ENCODE data around the gene STX7. TPM values are rescaled to one million over a fixed set of nuclear protein-coding genes. Genes with fewer than 3 reads are reported as not detected.

STX7 gene
- polyA plus RNA-seq, 3 donors, result 49.7 to 85.1 (median 81.7) TPM

DNA sequence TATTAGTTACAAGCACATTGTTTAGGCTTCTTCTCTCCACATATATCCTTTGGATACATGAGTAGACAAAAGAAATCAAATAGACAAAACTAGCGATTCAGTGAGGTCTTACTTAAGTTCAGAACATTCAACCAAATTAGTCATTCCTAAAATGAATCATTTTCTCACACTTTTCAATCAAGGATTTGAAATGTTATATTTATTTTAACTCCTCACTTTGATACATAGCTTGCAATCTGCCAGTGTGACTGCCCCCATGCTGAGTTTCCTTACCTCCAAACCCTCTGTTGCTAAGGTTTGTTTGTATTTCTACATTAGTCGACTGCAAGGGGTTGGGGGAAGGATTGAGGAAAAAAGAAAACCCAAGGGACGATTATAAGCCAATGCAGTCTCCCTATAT is 108.2 kb downstream of the STX7 start:
- Histone ChIP-seq H3K9me3 (replicated peaks in 1 of 2; ENCODE audit: control insufficient read depth in 1 of 2, insufficient read depth in 1 of 2, low read length in 2 of 2) (peaks cover 0 to 14% of the 10 kb centered on the region in 2 donors), H3K79me2 (ENCODE audit: insufficient read depth, low read length) (no peaks in the 10 kb centered on the region), H4K20me1 (ENCODE audit: insufficient read depth, low read length) (no peaks in the 10 kb centered on the region), H3K4me1 (ENCODE audit: control insufficient read depth in 1 of 2, insufficient read depth in 2 of 2, low read length in 2 of 2) (peaks cover 7 to 12% of the 10 kb centered on the region in 2 donors), H3K9ac (ENCODE audit: insufficient read depth, low read length, poor library complexity, severe bottlenecking) (no peak overlapping the region), H3K27me3 (ENCODE audit: control insufficient read depth in 2 of 2, insufficient read depth in 2 of 2, low read length in 2 of 2) (peaks cover 54 to 61% of the 10 kb centered on the region in 2 donors), H3K4me2 (replicated peaks; ENCODE audit: extremely low read depth, low read length, poor library complexity, severe bottlenecking) (no peak overlapping the region), H2AFZ (ENCODE audit: insufficient read depth, low read depth, low read length, poor library complexity, severe bottlenecking) (no peak overlapping the region), H3K27ac (ENCODE audit: low read depth in 1 of 2, low read length in 2 of 2) (no peak overlapping the region), H3K4me3 (replicated peaks in 1 of 3; ENCODE audit: low read depth in 2 of 3, low read length in 3 of 3) (no peak overlapping the region), H3K36me3 (replicated peaks in 1 of 2; ENCODE audit: control insufficient read depth in 1 of 2, insufficient read depth in 2 of 2, low read length in 2 of 2) (no peaks in the 10 kb centered on the region)
- H3K9me3 Mint-ChIP-seq, result peaks cover 0 to 12% (median 5%) of the 10 kb centered on the region in 7 donors
- peaks cover 0 to 2% of the 10 kb centered on the region in 2 donors for H3K36me3 Mint-ChIP-seq
- peaks cover 9% of the 10 kb centered on the region for H3K4me1 Mint-ChIP-seq
- no peak overlapping the region for H3K4me3 Mint-ChIP-seq
- TF ChIP-seq, protein P1, sequence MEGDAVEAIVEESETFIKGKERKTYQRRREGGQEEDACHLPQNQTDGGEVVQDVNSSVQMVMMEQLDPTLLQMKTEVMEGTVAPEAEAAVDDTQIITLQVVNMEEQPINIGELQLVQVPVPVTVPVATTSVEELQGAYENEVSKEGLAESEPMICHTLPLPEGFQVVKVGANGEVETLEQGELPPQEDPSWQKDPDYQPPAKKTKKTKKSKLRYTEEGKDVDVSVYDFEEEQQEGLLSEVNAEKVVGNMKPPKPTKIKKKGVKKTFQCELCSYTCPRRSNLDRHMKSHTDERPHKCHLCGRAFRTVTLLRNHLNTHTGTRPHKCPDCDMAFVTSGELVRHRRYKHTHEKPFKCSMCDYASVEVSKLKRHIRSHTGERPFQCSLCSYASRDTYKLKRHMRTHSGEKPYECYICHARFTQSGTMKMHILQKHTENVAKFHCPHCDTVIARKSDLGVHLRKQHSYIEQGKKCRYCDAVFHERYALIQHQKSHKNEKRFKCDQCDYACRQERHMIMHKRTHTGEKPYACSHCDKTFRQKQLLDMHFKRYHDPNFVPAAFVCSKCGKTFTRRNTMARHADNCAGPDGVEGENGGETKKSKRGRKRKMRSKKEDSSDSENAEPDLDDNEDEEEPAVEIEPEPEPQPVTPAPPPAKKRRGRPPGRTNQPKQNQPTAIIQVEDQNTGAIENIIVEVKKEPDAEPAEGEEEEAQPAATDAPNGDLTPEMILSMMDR (IDR thresholded peaks at IDR 0.05), result no peak
- no peak for DNase-seq
- intact Hi-C loops (cut with micrococcal nuclease), result no loop called here
- H3K27ac Mint-ChIP-seq, result no peak overlapping the region
- no CpG with 5 or more reads among the region's 3 CpGs for WGBS (ENCODE audit: insufficient coverage)
- peaks cover 46 to 57% (median 49%) of the 10 kb centered on the region in 3 donors for H3K27me3 Mint-ChIP-seq (ENCODE audit: low read depth in 3 of 3)

- H3K36me3 Mint-ChIP-seq, result peaks cover 0 to 2% of the 10 kb centered on the region in 2 donors
- H3K4me1 Mint-ChIP-seq, result peaks cover 9% of the 10 kb centered on the region
- Histone ChIP-seq H2AFZ (ENCODE audit: insufficient read depth, low read depth, low read length, poor library complexity, severe bottlenecking) (no peak overlapping the region), H3K36me3 (replicated peaks in 1 of 2; ENCODE audit: control insufficient read depth in 1 of 2, insufficient read depth in 2 of 2, low read length in 2 of 2) (no peaks in the 10 kb centered on the region), H3K27ac (ENCODE audit: low read depth in 1 of 2, low read length in 2 of 2) (no peak overlapping the region), H3K79me2 (ENCODE audit: insufficient read depth, low read length) (no peaks in the 10 kb centered on the region), H3K9ac (ENCODE audit: insufficient read depth, low read length, poor library complexity, severe bottlenecking) (no peak overlapping the region), H3K9me3 (replicated peaks in 1 of 2; ENCODE audit: control insufficient read depth in 1 of 2, insufficient read depth in 1 of 2, low read length in 2 of 2) (peaks cover 0 to 14% of the 10 kb centered on the region in 2 donors), H3K27me3 (ENCODE audit: control insufficient read depth in 2 of 2, insufficient read depth in 2 of 2, low read length in 2 of 2) (peaks cover 58 to 65% of the 10 kb centered on the region in 2 donors), H4K20me1 (ENCODE audit: insufficient read depth, low read length) (no peaks in the 10 kb centered on the region), H3K4me2 (replicated peaks; ENCODE audit: extremely low read depth, low read length, poor library complexity, severe bottlenecking) (no peak overlapping the region), H3K4me1 (ENCODE audit: control insufficient read depth in 1 of 2, insufficient read depth in 2 of 2, low read length in 2 of 2) (peaks cover 7 to 12% of the 10 kb centered on the region in 2 donors), H3K4me3 (replicated peaks in 1 of 3; ENCODE audit: low read depth in 2 of 3, low read length in 3 of 3) (no peak overlapping the region)
- WGBS (ENCODE audit: insufficient coverage), result no CpG with 5 or more reads among the region's 2 CpGs
- H3K4me3 Mint-ChIP-seq, result no peak overlapping the region
- no peak overlapping the region for H3K27ac Mint-ChIP-seq
- intact Hi-C loops (cut with micrococcal nuclease), result no loop called here
- TF ChIP-seq, protein P1 (IDR thresholded peaks at IDR 0.05), result no peak
- H3K9me3 Mint-ChIP-seq, result peaks cover 0 to 12% (median 5%) of the 10 kb centered on the region in 7 donors
- no peak for DNase-seq
- peaks cover 48 to 60% (median 54%) of the 10 kb centered on the region in 3 donors for H3K27me3 Mint-ChIP-seq (ENCODE audit: low read depth in 3 of 3)
Observed at GRCh38 chr6:132404330-132404729, 108.6 kb downstream of the STX7 start.

Data from CD14-positive monocyte (primary cell).